Bronchial smooth muscle cell (primary cell): Measurements from ENCODE around the gene BLM. TPM values are rescaled to one million over a fixed set of nuclear protein-coding genes. Genes with fewer than 3 reads are reported as not detected.

Experiments used
- total RNA-seq: library from RNA; depleted of rRNA; stranded (reverse); fragments of >200 nt; gene quantifications from 2 replicates; pipeline ENCODE4 v1.2.1, GENCODE V29; 2014

BLM gene
- total RNA-seq = 0.60 and 1.1 TPM in 2 replicates

GRCh38 chr15:90716976-90717821 lies at the start of gene BLM:
BLM (plus strand) TSS chr15:90717346; CDS start chr15:90747393, 30,047 bp downstream.

Other genes starting within 250 kb of the BLM start
- gene CRTC3, start 187.4 kb upstream of the BLM start, total RNA-seq = 7.8 and 10.4 TPM in 2 replicates
- gene FURIN, start 151.2 kb downstream of the BLM start, total RNA-seq = 23.3 and 31.1 TPM in 2 replicates
- 30.7 and 52.2 TPM in 2 replicates for gene FES, start 167.2 kb downstream of the BLM start, total RNA-seq
- gene MAN2A2, start 186.0 kb downstream of the BLM start, total RNA-seq = 6.8 and 11.2 TPM in 2 replicates
- gene HDDC3, start 215.2 kb downstream of the BLM start, total RNA-seq = 10.2 and 16.2 TPM in 2 replicates
- gene UNC45A, start 217.9 kb downstream of the BLM start, total RNA-seq = 103 and 124 TPM in 2 replicates
- 5.8 and 8.2 TPM in 2 replicates for gene RCCD1, start 237.5 kb downstream of the BLM start, total RNA-seq